ENCODE data around the gene HNMT. TPM values are rescaled to one million over a fixed set of nuclear protein-coding genes. Genes with fewer than 3 reads are reported as not detected.

HNMT gene
- total RNA-seq, 4 donors from 2014 or later = 18.1 to 63.9 (median 31.5) TPM

DNA sequence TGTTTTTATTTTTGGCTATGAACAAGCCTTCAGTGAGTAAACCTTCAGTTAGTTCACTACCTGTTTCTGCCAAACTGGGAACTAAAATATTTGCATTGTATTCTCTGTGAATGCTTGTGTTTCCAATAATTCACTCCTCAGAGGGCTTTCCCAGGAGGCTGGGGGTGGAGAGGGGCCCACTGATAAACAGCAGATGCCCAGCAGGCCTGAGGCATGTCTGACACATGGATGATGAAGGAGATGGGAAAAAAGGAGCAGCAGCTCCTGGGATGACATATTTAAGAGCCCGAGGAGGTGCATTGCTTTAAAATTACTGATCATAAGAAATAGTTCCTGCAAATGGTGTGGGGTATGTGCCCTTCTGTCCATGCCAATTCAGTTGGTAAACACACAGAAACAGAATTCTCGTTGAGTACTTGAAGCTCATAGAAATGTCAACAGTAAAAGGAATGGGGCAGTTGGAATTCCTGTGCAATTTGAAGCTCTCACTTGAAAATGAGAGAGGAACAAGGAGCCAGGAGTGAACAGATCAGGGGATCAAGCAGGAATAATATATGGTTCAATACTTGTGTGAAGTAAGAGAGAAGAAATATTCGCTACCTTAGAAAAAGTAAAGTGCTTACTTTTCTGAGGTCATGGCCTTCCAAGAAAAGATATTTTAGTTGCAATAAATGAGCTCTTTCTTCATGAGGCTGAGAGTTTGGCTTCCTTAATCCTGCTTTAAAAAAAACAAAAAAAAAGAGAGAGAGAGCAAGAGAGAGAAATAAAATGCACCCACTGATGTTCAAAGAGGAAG is 22.0 kb upstream of the HNMT start:
- H3K27me3 ChIP-seq = no peaks in the 10 kb centered on the region
- H3K4me3 ChIP-seq = no peak overlapping the region
- no peaks in the 10 kb centered on the region for H3K4me1 ChIP-seq
- no peak overlapping the region for H3K27ac ChIP-seq
- H3K36me3 ChIP-seq = no peaks in the 10 kb centered on the region
- 49 to 54% methylated on average over 3 of the region's 3 CpGs for WGBS, 2 donors
- TF ChIP-seq POLR2A (IDR thresholded peaks at IDR 0.05) = no peak
- TF ChIP-seq EP300 (IDR thresholded peaks at IDR 0.05) = no peak
- TF ChIP-seq CTCF (IDR thresholded peaks at IDR 0.05) = no peak
- no peaks in the 10 kb centered on the region for H3K9me3 ChIP-seq
- DNase-seq (ENCODE audit: low spot score in 2 of 2) = no peak

DNA sequence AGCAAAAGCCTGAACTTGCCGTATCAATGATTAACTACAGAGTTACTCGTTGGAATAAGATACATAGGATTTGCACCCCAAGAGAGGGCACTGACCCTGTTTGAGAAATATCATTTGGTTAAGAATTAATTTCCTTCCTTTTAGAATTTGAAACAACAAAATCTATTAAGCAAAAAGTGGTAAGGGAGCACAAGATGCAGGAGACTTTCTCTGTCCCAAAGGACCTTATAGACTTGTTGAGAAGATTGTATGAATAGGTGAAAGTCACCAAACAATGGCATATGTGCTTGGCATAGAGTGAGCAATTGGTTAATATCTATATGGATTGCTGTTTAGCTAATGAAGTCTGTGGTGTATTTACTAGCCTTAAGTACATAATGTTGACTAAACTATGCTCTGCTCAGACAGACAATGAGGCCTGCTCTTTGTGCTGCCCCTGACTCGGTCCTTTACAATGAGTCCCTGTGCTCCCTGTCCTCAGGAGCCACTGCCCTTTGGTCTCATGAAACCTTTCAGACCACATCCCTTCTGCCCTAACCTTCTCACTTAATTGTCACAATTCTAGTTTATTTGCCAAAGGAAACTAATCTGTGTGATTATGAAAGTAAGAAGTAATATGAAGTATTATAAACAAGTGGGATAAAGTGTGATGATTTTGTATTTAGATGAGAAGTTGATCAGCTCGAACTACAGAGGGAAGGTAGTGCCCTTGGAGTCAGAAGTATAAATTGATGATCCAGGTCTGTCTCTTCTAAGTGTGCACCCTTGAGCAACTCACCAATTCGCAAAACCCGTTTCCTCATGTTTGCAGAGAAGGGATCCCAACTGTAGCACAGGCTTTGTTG is 21.2 kb upstream of the HNMT start:
- no peak overlapping the region for H3K4me3 ChIP-seq
- DNase-seq (ENCODE audit: low spot score in 2 of 2) = no peak
- TF ChIP-seq POLR2A (IDR thresholded peaks at IDR 0.05) = no peak
- TF ChIP-seq CTCF (IDR thresholded peaks at IDR 0.05) = no peak
- no peak for TF ChIP-seq EP300 (IDR thresholded peaks at IDR 0.05)
- WGBS, 2 donors = 69 to 72% methylated on average over 6 of the region's 6 CpGs
- no peak overlapping the region for H3K27ac ChIP-seq
- no peaks in the 10 kb centered on the region for H3K4me1 ChIP-seq
- H3K9me3 ChIP-seq = no peaks in the 10 kb centered on the region
- no peaks in the 10 kb centered on the region for H3K27me3 ChIP-seq
- H3K36me3 ChIP-seq = no peaks in the 10 kb centered on the region

DNA sequence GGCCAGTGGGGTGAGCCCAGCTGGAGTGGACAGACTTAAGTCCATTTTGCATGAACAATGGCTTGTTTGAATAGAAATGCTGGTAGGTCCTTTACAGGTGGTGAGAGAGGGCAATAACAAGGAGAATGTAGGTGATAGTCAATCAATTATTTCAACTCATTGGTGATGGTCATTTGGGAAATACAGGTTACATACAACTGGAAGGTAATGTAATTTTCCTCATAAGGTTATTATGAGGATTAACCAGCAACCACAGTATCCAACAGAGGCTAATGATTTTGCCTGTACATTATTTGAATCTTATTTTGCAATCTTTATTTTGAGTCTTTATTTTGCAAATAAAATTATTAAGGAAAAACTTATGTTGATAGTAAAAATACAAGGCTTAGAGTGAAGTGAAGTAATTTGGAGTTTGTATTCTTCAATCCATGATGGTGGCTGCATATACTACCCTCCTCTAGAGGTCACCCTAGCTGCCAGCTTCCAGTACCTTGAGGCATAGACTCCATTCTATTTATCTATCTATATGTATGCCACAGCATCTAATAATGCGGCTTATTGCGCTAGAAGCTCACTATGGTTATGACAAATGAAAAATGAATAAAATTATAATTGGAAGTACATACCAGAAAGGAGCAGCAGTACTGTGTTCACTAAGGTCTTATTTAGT is 20.5 kb upstream of the HNMT start:
- no peaks in the 10 kb centered on the region for H3K9me3 ChIP-seq
- no peak overlapping the region for H3K4me3 ChIP-seq
- TF ChIP-seq CTCF (IDR thresholded peaks at IDR 0.05) (no peak), EP300 (IDR thresholded peaks at IDR 0.05) (no peak), POLR2A (IDR thresholded peaks at IDR 0.05) (no peak)
- WGBS, 2 donors = 94 to 100% methylated on average over 2 of the region's 2 CpGs
- no peaks in the 10 kb centered on the region for H3K36me3 ChIP-seq
- H3K4me1 ChIP-seq = no peaks in the 10 kb centered on the region
- no peak overlapping the region for H3K27ac ChIP-seq
- DNase-seq (ENCODE audit: low spot score in 2 of 2) = no peak
- H3K27me3 ChIP-seq = no peaks in the 10 kb centered on the region

DNA sequence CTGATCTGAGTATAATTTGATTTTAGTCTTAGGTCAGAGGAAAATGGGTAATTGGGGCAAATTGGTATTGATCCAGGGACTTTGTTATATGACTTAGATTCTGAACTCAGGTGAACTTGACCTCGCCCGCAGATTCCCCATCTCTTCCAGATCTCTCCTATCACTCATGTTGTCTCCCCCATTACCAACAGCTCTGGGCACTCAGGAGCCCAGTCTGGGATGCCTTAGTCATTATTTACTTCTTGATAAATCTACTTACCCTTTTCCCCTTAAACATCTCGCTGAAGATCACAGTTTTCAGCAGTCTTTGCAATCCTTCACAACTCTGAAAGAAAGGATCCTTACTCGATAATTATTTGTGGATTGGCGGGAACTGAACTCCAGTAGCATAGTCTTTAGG is 19.6 kb upstream of the HNMT start:
- no peaks in the 10 kb centered on the region for H3K4me1 ChIP-seq
- no peaks in the 10 kb centered on the region for H3K9me3 ChIP-seq
- TF ChIP-seq CTCF (IDR thresholded peaks at IDR 0.05) (no peak), POLR2A (IDR thresholded peaks at IDR 0.05) (no peak), EP300 (IDR thresholded peaks at IDR 0.05) (no peak)
- H3K4me3 ChIP-seq = no peak overlapping the region
- H3K27me3 ChIP-seq = no peaks in the 10 kb centered on the region
- DNase-seq (ENCODE audit: low spot score in 2 of 2) = no peak
- H3K27ac ChIP-seq = no peak overlapping the region
- WGBS, 2 donors = 68 to 84% methylated on average over 5 of the region's 5 CpGs
- no peaks in the 10 kb centered on the region for H3K36me3 ChIP-seq

Data from tibial nerve (tissue), 4 donors.